ENCODE data around the gene RNF4. TPM values are rescaled to one million over a fixed set of nuclear protein-coding genes. Genes with fewer than 3 reads are reported as not detected.

RNF4 gene, protein sequence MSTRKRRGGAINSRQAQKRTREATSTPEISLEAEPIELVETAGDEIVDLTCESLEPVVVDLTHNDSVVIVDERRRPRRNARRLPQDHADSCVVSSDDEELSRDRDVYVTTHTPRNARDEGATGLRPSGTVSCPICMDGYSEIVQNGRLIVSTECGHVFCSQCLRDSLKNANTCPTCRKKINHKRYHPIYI
- total RNA-seq (10 to 100 TPM; 27.9 to 72.1 (median 47.1) TPM), polyA plus RNA-seq (10 to 100 TPM; 27.0 to 47.9 TPM)
- long read RNA-seq, donor 1, partial matches to known transcripts: 10 of 107 reads
- long read RNA-seq, donor 1, other reads (novel, unspliced or antisense): 97 of 107 reads
- long read RNA-seq, donor 2, partial matches to known transcripts: 0 of 38 reads
- long read RNA-seq, donor 2, other reads (novel, unspliced or antisense): 38 of 38 reads
- long read RNA-seq, donor 3, partial matches to known transcripts: 8 of 99 reads
- long read RNA-seq, donor 3, other reads (novel, unspliced or antisense): 91 of 99 reads

DNA sequence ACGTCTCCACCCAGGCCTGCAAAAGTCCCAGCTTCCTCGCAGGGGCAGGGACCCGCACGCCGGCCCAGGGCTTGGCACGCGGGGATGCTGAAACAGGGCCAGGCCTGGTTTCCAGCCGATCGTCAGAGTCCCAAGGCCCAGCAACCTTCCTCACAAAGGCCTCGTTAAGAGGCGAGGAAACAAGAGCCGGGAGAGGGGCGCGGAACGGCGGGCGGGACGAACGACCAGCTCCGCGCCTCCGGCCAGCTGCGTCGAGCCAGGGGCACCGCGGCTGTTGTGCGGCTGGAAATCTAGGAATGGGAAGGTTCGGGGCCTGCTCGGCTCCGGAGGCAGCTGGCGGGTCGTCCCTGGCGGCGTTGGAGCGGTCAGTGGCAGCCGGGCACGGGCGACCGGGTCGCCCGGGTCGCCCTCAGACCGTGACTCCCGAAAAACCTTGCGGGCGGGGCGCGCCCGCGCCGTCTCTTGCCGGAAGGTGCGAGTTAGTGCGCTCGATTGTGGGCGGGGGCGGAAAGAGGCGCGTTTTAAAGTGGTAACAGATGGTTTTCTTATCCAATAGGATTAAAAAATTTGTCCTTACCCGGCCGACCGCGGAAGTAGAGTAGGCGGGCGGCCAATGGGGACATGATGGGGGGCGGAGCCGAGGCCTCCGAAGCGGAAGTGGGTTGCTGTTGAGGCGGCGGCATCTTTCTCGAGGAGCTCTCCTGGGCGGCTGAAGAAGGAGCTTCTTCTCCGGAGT, at the start of gene RNF4:
RNF4 (plus strand) TSS at position 651 of the 736 bp plus-strand sequence. CDS start 21,388 bp downstream, outside the sequence.
- peak; percentile 93 to 97 (median 94) for DNase-seq
- Histone ChIP-seq H3K27ac (peak within 1 kb of the TSS; percentile 67 to 93), H3K4me3 (peak within 1 kb of the TSS; percentile 99), H3K27me3 (no peaks in the 10 kb centered on the region), H3K4me1 (ENCODE audit: insufficient read depth) (peaks cover 3% of the 10 kb centered on the region), H3K36me3 (no peaks in the 10 kb centered on the region), H3K9me3 (no peaks in the 10 kb centered on the region)
- WGBS, 3 donors: 0 to 1% (median 0%) methylated on average over 73 to 74 of the region's 74 CpGs
- TF ChIP-seq POLR2A (IDR thresholded peaks at IDR 0.05) (peak; percentile 49), EP300 (IDR thresholded peaks at IDR 0.05) (no peak)
- TF ChIP-seq, protein P1, sequence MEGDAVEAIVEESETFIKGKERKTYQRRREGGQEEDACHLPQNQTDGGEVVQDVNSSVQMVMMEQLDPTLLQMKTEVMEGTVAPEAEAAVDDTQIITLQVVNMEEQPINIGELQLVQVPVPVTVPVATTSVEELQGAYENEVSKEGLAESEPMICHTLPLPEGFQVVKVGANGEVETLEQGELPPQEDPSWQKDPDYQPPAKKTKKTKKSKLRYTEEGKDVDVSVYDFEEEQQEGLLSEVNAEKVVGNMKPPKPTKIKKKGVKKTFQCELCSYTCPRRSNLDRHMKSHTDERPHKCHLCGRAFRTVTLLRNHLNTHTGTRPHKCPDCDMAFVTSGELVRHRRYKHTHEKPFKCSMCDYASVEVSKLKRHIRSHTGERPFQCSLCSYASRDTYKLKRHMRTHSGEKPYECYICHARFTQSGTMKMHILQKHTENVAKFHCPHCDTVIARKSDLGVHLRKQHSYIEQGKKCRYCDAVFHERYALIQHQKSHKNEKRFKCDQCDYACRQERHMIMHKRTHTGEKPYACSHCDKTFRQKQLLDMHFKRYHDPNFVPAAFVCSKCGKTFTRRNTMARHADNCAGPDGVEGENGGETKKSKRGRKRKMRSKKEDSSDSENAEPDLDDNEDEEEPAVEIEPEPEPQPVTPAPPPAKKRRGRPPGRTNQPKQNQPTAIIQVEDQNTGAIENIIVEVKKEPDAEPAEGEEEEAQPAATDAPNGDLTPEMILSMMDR (IDR thresholded peaks at IDR 0.05): no peak
- intact Hi-C loops (cut with DNase I): loop anchor here in 3 of 4 donors (5.0 to 10.0 kb wide), 6 partner anchors 66 to 1794 kb away; partner anchors contain the start of genes HAUS3 (in 2 of the 3), POLN (in 2 of the 3), ATP5ME (in 1 of the 3) and FAM193A (in 1 of the 3)

DNA sequence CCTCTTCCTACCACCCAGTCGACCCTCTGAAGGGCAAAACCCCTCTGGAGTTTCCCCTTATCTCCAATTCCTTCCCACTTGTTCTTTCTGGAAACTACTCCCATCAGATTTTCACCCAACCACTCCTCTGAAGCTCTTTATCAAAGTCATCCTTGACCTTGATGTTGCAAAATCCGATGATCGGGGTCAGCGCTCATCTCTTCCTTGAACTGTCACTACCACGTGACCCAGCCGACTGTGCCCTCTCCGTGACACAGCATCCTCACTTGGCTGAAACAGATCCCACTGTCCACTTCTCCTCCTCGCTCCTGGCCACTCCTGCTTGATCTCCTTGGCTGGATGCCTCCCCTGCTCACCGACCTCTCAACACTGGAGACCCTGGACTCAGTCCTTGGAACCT, 49.1 kb upstream of the RNF4 start:
- intact Hi-C loops (cut with DNase I): loop anchor here (5.0 to 10.0 kb wide), 4 partner anchors 155 to 178 kb away; partner anchors contain the start of genes HAUS3 (in 1 of the 4), MXD4 (in 1 of the 4) and POLN (in 1 of the 4)
- Histone ChIP-seq H3K27me3 (peaks cover 3% of the 10 kb centered on the region), H3K4me3 (no peak overlapping the region), H3K27ac (no peak overlapping the region), H3K9me3 (no peaks in the 10 kb centered on the region), H3K36me3 (no peaks in the 10 kb centered on the region), H3K4me1 (ENCODE audit: insufficient read depth) (peaks cover 10% of the 10 kb centered on the region)
- 27 to 42% (median 34%) methylated on average over 9 of the region's 9 CpGs for WGBS, 3 donors
- TF ChIP-seq POLR2A (IDR thresholded peaks at IDR 0.05): no peak
- TF ChIP-seq EP300 (IDR thresholded peaks at IDR 0.05): no peak
- TF ChIP-seq, protein P1 (IDR thresholded peaks at IDR 0.05): no peak
- no peak for DNase-seq

DNA sequence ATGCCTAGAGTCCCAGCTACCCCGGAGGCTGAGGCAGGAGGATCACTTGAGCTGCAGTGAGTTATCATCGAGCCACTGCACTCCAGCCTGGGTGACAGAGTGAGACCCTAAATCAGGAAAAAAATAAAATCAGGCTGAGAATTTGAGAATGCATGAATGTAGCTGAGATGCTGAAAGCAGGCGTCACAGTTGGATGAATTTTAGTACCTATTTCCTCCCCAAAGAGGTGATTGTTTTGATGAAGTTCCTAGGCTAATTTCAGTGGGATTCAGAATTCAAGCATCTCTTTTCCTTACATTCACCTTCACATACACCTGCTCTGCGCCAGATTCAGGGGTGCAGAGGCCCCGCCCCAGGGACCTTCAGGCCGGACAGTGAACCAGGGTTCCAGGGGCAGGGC, 47.0 kb upstream of the RNF4 start:
- TF ChIP-seq POLR2A (IDR thresholded peaks at IDR 0.05): no peak
- TF ChIP-seq, protein P1 (IDR thresholded peaks at IDR 0.05): no peak
- no peak for TF ChIP-seq EP300 (IDR thresholded peaks at IDR 0.05)
- WGBS, 3 donors: 81 to 84% (median 82%) methylated on average over 6 of the region's 6 CpGs
- intact Hi-C loops (cut with DNase I): no loop called here

DNA sequence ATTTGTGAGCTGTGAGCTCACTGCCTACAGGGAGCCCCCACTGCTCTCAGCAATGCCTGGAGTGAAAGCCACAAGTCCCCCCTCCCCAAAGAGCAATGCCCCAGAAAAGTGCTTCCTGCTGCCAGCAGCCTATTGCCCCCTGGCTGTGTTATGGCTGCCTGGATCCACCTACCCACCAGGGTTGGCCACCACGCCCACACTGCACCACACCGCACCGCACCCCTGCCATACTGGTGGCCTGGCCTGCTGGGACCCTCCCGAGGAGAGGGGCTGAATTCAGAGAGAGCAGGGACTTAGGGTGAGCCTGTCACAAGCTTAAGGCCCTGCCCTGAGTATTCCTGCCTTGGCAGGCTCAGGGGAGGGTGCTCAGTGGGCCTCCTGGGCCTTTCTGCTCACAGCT, 45.8 kb upstream of the RNF4 start:
- H3K4me1 ChIP-seq (ENCODE audit: insufficient read depth): peaks cover 6% of the 10 kb centered on the region
- H3K9me3 ChIP-seq: no peaks in the 10 kb centered on the region
- no peak overlapping the region for H3K27ac ChIP-seq
- no peak overlapping the region for H3K4me3 ChIP-seq
- no peaks in the 10 kb centered on the region for H3K36me3 ChIP-seq
- DNase-seq: no peak
- intact Hi-C loops (cut with DNase I): no loop called here
- TF ChIP-seq EP300 (IDR thresholded peaks at IDR 0.05): no peak
- TF ChIP-seq POLR2A (IDR thresholded peaks at IDR 0.05): no peak
- TF ChIP-seq, protein P1 (IDR thresholded peaks at IDR 0.05): no peak
- WGBS, 3 donors: 84 to 96% (median 89%) methylated on average over 4 of the region's 4 CpGs
- no peaks in the 10 kb centered on the region for H3K27me3 ChIP-seq

More for the DNA sequence above, 47.0 kb upstream of the RNF4 start:
- DNase-seq: no peak
- Histone ChIP-seq H3K4me1 (ENCODE audit: insufficient read depth) (peaks cover 10% of the 10 kb centered on the region), H3K4me3 (no peak overlapping the region), H3K27me3 (peaks cover under 1% of the 10 kb centered on the region), H3K36me3 (no peaks in the 10 kb centered on the region), H3K27ac (no peak overlapping the region), H3K9me3 (no peaks in the 10 kb centered on the region)
